Brain microvascular endothelial cell (primary cell): ENCODE results near the gene KCNMA1.

Source experiments
- DNase-seq: peaks from one replicate; pipeline ENCODE4 v3.0.0-alpha.2; 2020
- H3K27ac ChIP-seq: fragments of 250-450 bp; sonication (Bioruptor Pico); 2 replicates; pipeline ENCODE4 v1.5.1; 2020; ENCODE audit warnings: mild to moderate bottlenecking, moderate library complexity
- H3K27me3 ChIP-seq: fragments of 250-450 bp; sonication (Bioruptor Pico); replicated peaks from 2 replicates; pipeline ENCODE4 v1.5.1; 2020; ENCODE audit warnings: mild to moderate bottlenecking
- H3K36me3 ChIP-seq: fragments of 250-450 bp; sonication (Bioruptor Pico); replicated peaks from 2 replicates; pipeline ENCODE4 v1.5.1; 2020; ENCODE audit warnings: mild to moderate bottlenecking
- H3K4me3 ChIP-seq: 2 replicates; pipeline ENCODE4 v1.5.1; 2011; ENCODE audit warnings: low read depth, mild to moderate bottlenecking, control low read depth, low read length, moderate library complexity
- CTCF ChIP-seq: IDR thresholded peaks from 2 replicates; pipeline ENCODE4 v1.5.1; 2011; ENCODE audit warnings: low read depth, mild to moderate bottlenecking, moderate library complexity, low read length, control low read depth, inconsistent platforms; ENCODE audit errors: missing control alignments
- in situ Hi-C: cut with HindIII; loops from 2 replicates; pipeline ENCODE4 v1.10.0; 2017; ENCODE audit warnings: low sequenced_read_pairs, low pct_ligation_motif_present

KCNMA1 gene

GRCh38 chr10:77287647-77288120 lies 349.9 kb downstream of the KCNMA1 start:
- Histone ChIP-seq H3K36me3 (no peaks in the 10 kb centered on the region), H3K27me3 (no peaks in the 10 kb centered on the region), H3K27ac (no peak overlapping the region), H3K4me3 (no peak overlapping the region)
- DNase-seq, result no peak
- in situ Hi-C loops, result no loop called here
- TF ChIP-seq CTCF, result no peak

- in situ Hi-C loops, result no loop called here
- Histone ChIP-seq H3K27ac (no peak overlapping the region), H3K27me3 (no peaks in the 10 kb centered on the region), H3K4me3 (no peak overlapping the region), H3K36me3 (no peaks in the 10 kb centered on the region)
- no peak for TF ChIP-seq CTCF
- no peak for DNase-seq
Measured at GRCh38 chr10:77286531-77287508, 350.8 kb downstream of the KCNMA1 start.

GRCh38 chr10:77285529-77286182 lies 352.0 kb downstream of the KCNMA1 start:
- H3K36me3 ChIP-seq, result no peaks in the 10 kb centered on the region
- TF ChIP-seq CTCF, result no peak

GRCh38 chr10:77284797-77285196 lies 352.8 kb downstream of the KCNMA1 start:
- no peak overlapping the region for H3K27ac ChIP-seq
- no peak for TF ChIP-seq CTCF
- no peak for DNase-seq
- in situ Hi-C loops, result no loop called here
- no peaks in the 10 kb centered on the region for H3K27me3 ChIP-seq
- no peaks in the 10 kb centered on the region for H3K36me3 ChIP-seq
- H3K4me3 ChIP-seq, result no peak overlapping the region

More at GRCh38 chr10:77285529-77286182, 352.0 kb downstream of the KCNMA1 start:
- DNase-seq, result no peak
- H3K27ac ChIP-seq, result no peak overlapping the region
- no peak overlapping the region for H3K4me3 ChIP-seq
- in situ Hi-C loops, result no loop called here
- H3K27me3 ChIP-seq, result no peaks in the 10 kb centered on the region

GRCh38 chr10:77283326-77283725 lies 354.3 kb downstream of the KCNMA1 start:
- Histone ChIP-seq H3K36me3 (no peaks in the 10 kb centered on the region), H3K27ac (no peak overlapping the region), H3K27me3 (no peaks in the 10 kb centered on the region), H3K4me3 (no peak overlapping the region)
- in situ Hi-C loops, result no loop called here
- no peak for DNase-seq
- TF ChIP-seq CTCF, result no peak
